Right forelimb (tissue), 1 donor: ENCODE results near the gene PCYOX1L.

ENCODE experiments used
- DNase-seq: peaks from one replicate; pipeline ENCODE4 v3.0.0-alpha.2; 2018

The PCYOX1L gene

GRCh38 chr5:149409268-149409948 is 51.6 kb downstream of the PCYOX1L start:
- no peak for DNase-seq

GRCh38 chr5:149410071-149410470 is 52.2 kb downstream of the PCYOX1L start:
- DNase-seq = no peak

- DNase-seq = no peak
Observed at GRCh38 chr5:149410721-149411432, 53.0 kb downstream of the PCYOX1L start.

DNA sequence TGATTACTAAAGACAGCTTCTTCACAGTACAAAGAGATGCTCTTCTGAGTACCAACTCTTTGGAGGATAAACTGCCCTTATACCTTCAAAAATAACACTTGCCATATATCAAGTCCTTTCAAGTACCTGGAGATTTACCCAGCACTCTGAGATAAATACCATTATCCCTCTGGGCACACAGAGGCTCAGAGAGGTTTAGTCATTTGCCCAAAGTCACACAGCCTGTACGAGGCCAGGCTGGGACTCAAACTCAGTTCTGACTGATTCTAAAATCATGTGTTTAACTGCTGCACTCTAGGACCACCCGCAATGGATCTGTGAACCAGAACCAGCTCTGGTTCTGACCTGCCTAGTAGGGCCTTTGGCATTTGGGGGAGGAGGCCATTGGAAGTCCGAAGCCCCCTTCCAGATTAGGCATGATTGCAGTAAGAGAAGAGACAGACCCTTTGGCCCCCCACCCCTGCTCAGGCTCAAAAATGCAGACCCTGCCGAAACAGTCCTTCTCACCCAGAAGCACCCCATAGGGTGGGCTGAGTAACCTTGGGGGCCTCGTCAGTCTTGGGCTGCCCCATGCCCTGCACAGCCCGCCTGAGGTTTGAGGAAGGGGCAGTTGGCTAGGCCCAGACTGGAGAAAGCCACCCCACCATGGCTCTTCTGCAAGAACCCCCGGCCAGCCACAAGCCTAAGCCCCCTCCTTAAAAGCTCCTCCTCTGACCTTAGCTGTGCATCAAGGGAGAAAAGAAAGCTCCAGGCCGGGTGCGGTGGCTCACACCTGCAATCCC is 54.1 kb downstream of the PCYOX1L start:
- no peak for DNase-seq

DNA sequence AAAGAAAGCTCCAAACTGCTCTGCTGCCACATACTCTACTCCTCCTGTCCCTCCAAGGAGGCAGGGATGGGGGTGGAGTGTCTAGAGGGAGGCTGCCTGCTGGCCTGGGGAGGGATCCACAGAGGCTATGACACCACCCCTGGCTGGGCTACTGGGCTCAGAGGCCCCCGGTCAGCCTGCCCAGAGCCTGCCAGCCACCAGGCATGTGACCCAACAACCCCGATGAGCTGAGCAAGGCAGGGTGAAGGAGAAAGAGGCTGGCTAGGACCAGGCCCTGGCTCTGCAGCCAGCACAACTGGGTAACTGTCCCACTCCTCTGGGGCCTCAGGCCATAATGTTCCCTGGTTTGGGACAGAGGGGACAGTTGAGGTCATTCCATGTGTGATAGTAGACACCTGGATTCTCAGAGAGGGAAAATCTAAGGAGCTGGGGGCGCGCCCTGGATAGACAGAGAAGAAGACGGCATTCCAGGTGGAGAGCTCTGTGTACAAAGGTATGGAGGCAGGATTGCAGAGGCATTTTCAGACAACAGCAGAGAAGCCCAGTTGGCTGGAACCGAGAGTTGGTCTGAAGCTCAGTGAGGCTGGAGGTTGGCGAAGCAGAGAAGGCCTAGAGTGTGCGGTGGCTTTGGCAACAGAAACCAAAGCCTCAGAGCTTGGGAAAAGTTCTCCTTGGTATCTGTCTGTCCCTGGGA is 55.1 kb downstream of the PCYOX1L start:
- no peak for DNase-seq

DNA sequence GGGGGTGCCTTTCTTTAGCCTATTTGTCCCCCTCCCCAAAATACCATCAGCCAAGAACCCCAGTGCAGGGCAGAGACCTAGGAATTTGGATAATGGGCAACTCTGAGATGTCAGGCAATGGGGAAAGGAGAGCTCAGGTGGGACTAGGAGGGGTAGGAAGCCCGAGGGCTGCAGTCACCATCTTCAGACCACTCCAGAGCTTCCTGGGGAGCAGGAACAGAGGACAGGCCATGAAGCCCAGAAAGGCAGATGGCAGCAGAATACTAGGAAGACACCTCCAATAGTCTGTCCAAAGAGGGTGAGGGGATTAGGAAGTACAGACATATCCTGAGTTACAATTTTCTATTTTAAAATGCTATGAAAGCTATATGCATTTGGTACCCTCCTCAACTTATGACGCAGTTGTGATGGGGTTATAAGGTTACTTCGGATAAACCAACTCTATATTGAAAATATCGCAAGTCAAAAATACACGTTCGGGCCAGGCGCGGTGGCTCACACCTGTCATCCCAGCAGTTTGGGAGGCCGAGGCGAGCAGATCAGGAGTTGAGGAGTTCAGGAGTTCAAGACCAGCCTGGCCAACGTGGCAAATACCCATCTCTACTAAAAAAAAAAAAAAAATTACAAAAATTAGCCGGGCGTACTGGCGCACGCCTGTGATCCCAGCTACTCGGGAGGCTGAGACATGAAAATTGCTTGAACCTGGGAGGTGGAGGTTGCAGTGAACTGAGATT is 55.8 kb downstream of the PCYOX1L start:
- DNase-seq = no peak

GRCh38 chr5:149414405-149415065 is 56.7 kb downstream of the PCYOX1L start:
- no peak for DNase-seq

DNA sequence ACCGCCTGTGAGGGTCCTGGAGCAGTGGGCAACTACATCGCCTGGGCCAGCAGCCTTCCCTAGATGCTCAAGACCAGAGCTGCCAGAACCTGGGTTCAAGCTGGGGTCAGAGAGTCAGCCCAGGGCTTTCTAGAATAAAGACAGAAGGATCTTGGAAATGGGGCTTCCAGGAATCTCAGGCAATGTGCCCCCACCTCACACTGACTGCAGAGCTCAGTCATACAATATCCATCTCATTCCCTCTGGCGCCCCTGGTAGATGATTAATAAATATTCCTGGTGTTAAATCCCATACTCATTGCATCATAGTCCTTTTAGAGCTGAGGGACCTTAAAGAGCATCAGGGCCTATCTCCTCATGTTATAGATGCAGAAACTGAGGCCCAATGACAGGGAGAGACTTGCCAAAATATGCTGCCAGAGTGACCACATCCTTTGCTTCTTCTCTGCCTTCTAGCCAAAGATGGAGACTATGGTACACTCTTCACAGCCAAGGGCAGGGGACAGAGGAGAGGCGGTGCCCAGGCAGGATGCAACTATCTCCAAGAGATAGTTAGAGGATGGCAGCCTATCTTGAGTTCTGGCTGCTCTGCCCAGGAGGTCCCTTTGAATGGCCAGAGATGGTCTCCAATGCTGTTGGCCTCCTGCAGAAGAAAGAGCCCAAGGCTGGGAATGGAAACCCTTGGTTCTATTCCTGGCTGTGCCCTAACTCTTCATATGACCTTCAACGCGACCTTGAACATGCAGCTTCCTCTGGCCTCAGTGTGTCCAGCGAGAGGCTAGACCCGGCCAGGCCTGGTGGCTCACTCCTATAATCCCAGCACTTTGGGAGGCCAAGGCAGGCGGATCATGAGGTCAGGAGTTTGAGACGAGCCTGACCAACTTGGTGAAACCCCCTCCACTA is 57.5 kb downstream of the PCYOX1L start:
- DNase-seq = no peak

DNA sequence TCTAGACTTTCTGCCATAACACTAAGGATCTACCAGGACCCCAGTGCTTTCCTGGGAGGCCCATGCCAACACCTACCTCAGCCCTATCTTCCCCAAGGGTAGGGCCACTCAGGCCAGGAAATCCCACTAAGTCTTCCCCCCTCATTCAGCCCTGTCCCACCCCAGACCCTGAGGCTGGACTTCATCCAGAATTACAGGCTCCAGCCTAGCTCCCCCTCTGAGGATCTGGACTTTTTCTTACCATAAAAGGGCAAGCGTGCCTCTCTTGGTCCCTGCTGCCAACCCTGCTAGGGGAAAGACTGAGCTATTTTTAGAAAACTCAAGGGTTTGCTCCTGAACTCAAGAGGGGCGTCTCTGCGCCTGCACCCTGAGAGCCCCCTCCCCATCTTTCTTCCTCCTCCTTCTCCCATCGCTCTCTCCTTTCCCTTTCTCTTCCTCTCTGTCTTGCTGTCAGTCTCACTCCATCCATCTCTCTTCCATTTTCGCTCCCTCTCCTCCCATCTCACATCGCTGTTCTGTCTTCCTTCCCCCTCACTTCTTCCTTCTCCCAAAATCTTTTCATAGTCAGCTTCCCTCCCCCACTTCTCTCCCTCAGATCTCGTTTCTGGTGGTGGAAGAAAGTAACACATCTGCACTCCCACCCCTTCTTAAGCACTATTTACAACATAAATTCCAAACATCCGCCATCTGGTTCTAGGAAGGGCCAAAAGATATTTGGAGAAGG is 59.3 kb downstream of the PCYOX1L start:
- no peak for DNase-seq

GRCh38 chr5:149417711-149418368 is 60.0 kb downstream of the PCYOX1L start:
- DNase-seq = no peak

DNA sequence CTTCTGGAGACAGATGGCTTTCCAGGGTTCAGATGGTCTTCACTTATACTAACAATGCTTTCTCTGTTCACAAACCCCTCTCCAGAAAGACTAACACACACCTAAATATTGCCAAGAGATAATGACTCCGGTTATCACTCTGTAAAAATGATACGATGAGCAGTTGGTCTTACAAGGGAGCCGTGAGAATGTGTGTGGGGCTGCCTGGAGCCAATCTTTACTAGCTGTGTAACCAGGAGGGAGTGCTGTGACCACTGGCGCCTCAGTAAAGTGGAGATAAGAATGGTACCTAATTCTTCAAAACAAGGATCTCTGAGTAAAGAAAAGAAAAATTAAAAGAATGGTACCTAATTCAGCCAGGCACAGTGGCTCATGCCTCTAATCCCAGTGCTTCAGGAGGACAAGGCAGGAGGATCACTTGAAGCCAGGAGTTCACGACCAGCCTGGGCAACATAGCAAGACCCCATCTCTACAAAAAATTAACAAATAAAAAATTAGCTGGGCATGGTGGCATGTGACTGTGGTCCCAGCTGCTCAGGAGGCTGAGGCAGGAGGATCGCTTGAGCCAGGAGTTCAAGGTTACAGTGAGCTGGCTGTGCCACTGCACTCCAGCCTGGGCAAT is 61.2 kb downstream of the PCYOX1L start:
- no peak for DNase-seq
